GM23338 (cell line): ENCODE results near the gene SLC25A17.

ENCODE experiments used
- CREB1 ChIP-seq: fragments of 250-450 bp; sonication (Bioruptor Pico); IDR thresholded peaks from 2 replicates; pipeline ENCODE4 v1.5.0; 2020; ENCODE audit warnings: low read depth, mild to moderate bottlenecking, moderate library complexity
- CTCF ChIP-seq, 2 experiments: fragments of 200-600 bp in 1 of 2; sonication (generic) in 1 of 2; conservative IDR thresholded peaks; 2 replicates each; pipeline versions ENCODE4 v1.5.1 to v1.6.1; 2016 to 2017; ENCODE audit warnings: antibody characterized with exemption in 2 of 2, low read depth in 2 of 2, mild to moderate bottlenecking in 2 of 2, moderate library complexity in 1 of 2
- ETS1 ChIP-seq: IDR thresholded peaks from 2 replicates; pipeline ENCODE4 v1.6.1; 2016; ENCODE audit warnings: antibody characterized with exemption
- EZH2 ChIP-seq: fragments of 200-600 bp; sonication (generic); IDR thresholded peaks from one replicate; pipeline ENCODE4 v1.8.0; 2017; ENCODE audit warnings: antibody characterized with exemption, mild to moderate bottlenecking, low read depth; ENCODE audit not compliant: unreplicated experiment
- EZH2phosphoT487 ChIP-seq: fragments of 200-600 bp; sonication (generic); IDR thresholded peaks from one replicate; pipeline ENCODE4 v1.8.1; 2018; ENCODE audit warnings: antibody characterized with exemption; ENCODE audit not compliant: unreplicated experiment
- JUNB ChIP-seq: IDR thresholded peaks from one replicate; pipeline ENCODE4 v1.6.1; 2016; ENCODE audit warnings: antibody characterized with exemption; ENCODE audit not compliant: unreplicated experiment
- NANOG ChIP-seq: IDR thresholded peaks from 2 replicates; pipeline ENCODE4 v1.6.1; 2016; ENCODE audit warnings: antibody characterized with exemption, borderline replicate concordance
- POLR2AphosphoS5 ChIP-seq: IDR thresholded peaks from 2 replicates; pipeline ENCODE4 v1.6.1; 2016; ENCODE audit warnings: antibody characterized with exemption, low read depth
- REST ChIP-seq: IDR thresholded peaks from one replicate; pipeline ENCODE4 v1.6.1; 2018; ENCODE audit warnings: antibody characterized with exemption; ENCODE audit not compliant: unreplicated experiment
- STAT1 ChIP-seq: IDR thresholded peaks from one replicate; pipeline ENCODE4 v1.6.1; 2016; ENCODE audit warnings: antibody characterized with exemption; ENCODE audit not compliant: unreplicated experiment
- ZNF331 ChIP-seq: fragments of 250-450 bp; sonication (Bioruptor Pico); IDR thresholded peaks from 2 replicates; pipeline ENCODE4 v1.5.0; 2020; ENCODE audit warnings: low read depth, mild to moderate bottlenecking, moderate library complexity
- ZNF462 ChIP-seq: fragments of 250-450 bp; sonication (Bioruptor Pico); IDR thresholded peaks from 2 replicates; pipeline ENCODE4 v1.5.0; 2020; ENCODE audit warnings: mild to moderate bottlenecking, moderate library complexity

- TF ChIP-seq CTCF (conservative IDR thresholded peaks at IDR 0.05; ENCODE audit: low read depth in 2 of 2): no peak
- no peak for TF ChIP-seq CREB1 (CRISPR knock-in tag)
- TF ChIP-seq EZH2: no peak
- no peak for TF ChIP-seq REST
- no peak for TF ChIP-seq POLR2AphosphoS5
- TF ChIP-seq ETS1: no peak
- no peak for TF ChIP-seq ZNF331 (CRISPR knock-in tag)
- TF ChIP-seq EZH2phosphoT487: no peak
- no peak for TF ChIP-seq NANOG
- TF ChIP-seq ZNF462 (CRISPR knock-in tag): no peak
- no peak for TF ChIP-seq JUNB
- no peak for TF ChIP-seq STAT1
Observed at GRCh38 chr22:40862537-40862936, 43.4 kb upstream of the SLC25A17 start.
